CD14-positive monocyte (primary cell): ENCODE measurements around the gene DENND6B. TPM values are rescaled to one million over a fixed set of nuclear protein-coding genes. Genes with fewer than 3 reads are reported as not detected.

ENCODE experiments used
- DNase-seq, 3 donors: peaks; one replicate each; pipeline ENCODE4 v3.0.0-alpha.2; 2011 to 2022
- H2AFZ ChIP-seq: 2 replicates; pipeline ENCODE4 v1.6.0; 2012; ENCODE audit warnings: mild to moderate bottlenecking, low read depth, low read length, inconsistent platforms; ENCODE audit not compliant: insufficient read depth, poor library complexity, severe bottlenecking
- H3K27ac ChIP-seq, 2 donors: 1 replicate in 1 of 2; 2 replicates in 1 of 2; pipeline ENCODE4 v1.5.1; 2012 to 2013; ENCODE audit warnings: low read length in 2 of 2, control low read depth in 1 of 2, inconsistent platforms in 1 of 2, low read depth in 1 of 2, mild to moderate bottlenecking in 1 of 2
- H3K27me3 ChIP-seq, 2 donors: one replicate each; pipeline versions ENCODE4 v1.6.0 to v1.6.1; 2011 to 2013; ENCODE audit warnings: low read length in 2 of 2; ENCODE audit not compliant: control insufficient read depth in 2 of 2, insufficient read depth in 2 of 2
- H3K36me3 ChIP-seq, 2 donors: replicated peaks in 1 of 2; 1 replicate in 1 of 2; 2 replicates in 1 of 2; pipeline versions ENCODE4 v1.5.1 to v1.6.1; 2012 to 2013; ENCODE audit warnings: low read length in 2 of 2, control low read depth in 1 of 2, inconsistent platforms in 1 of 2, mild to moderate bottlenecking in 1 of 2; ENCODE audit not compliant: insufficient read depth in 2 of 2, control insufficient read depth in 1 of 2
- H3K4me1 ChIP-seq, 2 donors: 1 replicate in 1 of 2; 2 replicates in 1 of 2; pipeline versions ENCODE4 v1.5.1 to v1.6.1; 2012 to 2013; ENCODE audit warnings: low read length in 2 of 2, control low read depth in 1 of 2, inconsistent platforms in 1 of 2, mild to moderate bottlenecking in 1 of 2, moderate library complexity in 1 of 2; ENCODE audit not compliant: insufficient read depth in 2 of 2, control insufficient read depth in 1 of 2
- H3K4me2 ChIP-seq: replicated peaks from 2 replicates; pipeline ENCODE3; 2012; ENCODE audit warnings: low read length, moderate library complexity, mild to moderate bottlenecking; ENCODE audit not compliant: poor library complexity, severe bottlenecking; ENCODE audit errors: extremely low read depth
- H3K4me3 ChIP-seq, 3 experiments: fragments of 200-600 bp in 1 of 3; sonication (generic) in 1 of 3; replicated peaks in 1 of 3; 1 replicate in 2 of 3; 2 replicates in 1 of 3; pipeline ENCODE4 v1.5.1; 2011 to 2013; ENCODE audit warnings: low read length in 3 of 3, mild to moderate bottlenecking in 3 of 3, control low read depth in 2 of 3, low read depth in 2 of 3, inconsistent platforms in 1 of 3, moderate library complexity in 1 of 3
- H3K79me2 ChIP-seq: 2 replicates; pipeline ENCODE4 v1.6.0; 2012; ENCODE audit warnings: mild to moderate bottlenecking, control low read depth, inconsistent platforms, low read length, moderate library complexity; ENCODE audit not compliant: insufficient read depth
- H3K9ac ChIP-seq: 2 replicates; pipeline ENCODE4 v1.6.0; 2017; ENCODE audit warnings: low read length, mild to moderate bottlenecking; ENCODE audit not compliant: insufficient read depth, poor library complexity, severe bottlenecking
- H3K9me3 ChIP-seq, 2 donors: replicated peaks in 1 of 2; 1 replicate in 1 of 2; 2 replicates in 1 of 2; pipeline versions ENCODE4 v1.5.1 to v1.6.1; 2012 to 2013; ENCODE audit warnings: low read length in 2 of 2, control low read depth in 1 of 2; ENCODE audit not compliant: control insufficient read depth in 1 of 2, insufficient read depth in 1 of 2
- H4K20me1 ChIP-seq: 2 replicates; pipeline ENCODE4 v1.6.0; 2012; ENCODE audit warnings: mild to moderate bottlenecking, low read length, control low read depth, moderate library complexity; ENCODE audit not compliant: insufficient read depth
- H3K27ac Mint-ChIP-seq, 7 donors: one replicate each; pipeline ENCODE4 v1.8.0; 2020; ENCODE audit warnings: mild to moderate bottlenecking in 7 of 7, mixed read lengths in 7 of 7, moderate library complexity in 6 of 7, inconsistent platforms in 2 of 7
- H3K27me3 Mint-ChIP-seq, 3 donors: one replicate each; pipeline ENCODE4 v1.8.0; 2021 to 2022; ENCODE audit warnings: low read depth in 3 of 3, mild to moderate bottlenecking in 3 of 3, mixed read lengths in 3 of 3, moderate library complexity in 3 of 3, inconsistent platforms in 1 of 3
- H3K36me3 Mint-ChIP-seq, 2 donors: one replicate each; pipeline ENCODE4 v1.8.0; 2020; ENCODE audit warnings: mixed read lengths in 2 of 2, inconsistent platforms in 1 of 2, mild to moderate bottlenecking in 1 of 2
- H3K4me1 Mint-ChIP-seq: one replicate; pipeline ENCODE4 v1.8.0; 2020; ENCODE audit warnings: mild to moderate bottlenecking, mixed read lengths
- H3K4me3 Mint-ChIP-seq, 2 donors: one replicate each; pipeline ENCODE4 v1.8.0; 2020; ENCODE audit warnings: mild to moderate bottlenecking in 2 of 2, mixed read lengths in 2 of 2, moderate library complexity in 1 of 2
- H3K9me3 Mint-ChIP-seq, 7 donors: one replicate each; pipeline ENCODE4 v1.8.0; 2020 to 2022; ENCODE audit warnings: mixed read lengths in 7 of 7, mild to moderate bottlenecking in 6 of 7, moderate library complexity in 6 of 7, inconsistent platforms in 2 of 7
- CTCF ChIP-seq: fragments of 200-600 bp; IDR thresholded peaks from one replicate; pipeline ENCODE4 v1.8.0; 2022; ENCODE audit warnings: antibody characterized with exemption, mild to moderate bottlenecking
- WGBS: methylation state at CpG from one replicate; pipeline ENCODE4 v1.1.5; 2013; ENCODE audit warnings: missing lambda C conversion rate; ENCODE audit not compliant: insufficient coverage; 5-methylcytosine and 5-hydroxymethylcytosine counted together
- intact Hi-C, 2 donors: fragments of 100-400 bp; cut with micrococcal nuclease; formaldehyde crosslinking; loops; one replicate each; pipeline versions ENCODE4 v1.15.0 to v1.15.1; 2023
- polyA plus RNA-seq, 3 donors: library from polyadenylated mRNA; depleted of rRNA in 1 of 3; unstranded in 2 of 3; stranded (reverse) in 1 of 3; fragments of 300-500 nt in 2 of 3; fragments of >200 nt in 1 of 3; fragmentation: Illumina TruSeq in 2 of 3; gene quantifications; 1 replicate in 2 of 3; 2 replicates in 1 of 3; pipeline ENCODE4 v1.2.3, GENCODE V29; 2012 to 2021

DENND6B gene
- polyA plus RNA-seq, 3 donors = 1.7 to 10.6 (median 2.1) TPM

- no peak overlapping the region for H3K4me2 ChIP-seq
- intact Hi-C loops = loop anchor here in 1 of 2 donors (10.0 kb wide), 1 partner anchor 137 kb away; no protein-coding TSS in a partner anchor
- peaks cover 0 to 2% (median 0%) of the 10 kb centered on the region in 7 donors for H3K9me3 Mint-ChIP-seq
- H3K36me3 Mint-ChIP-seq = peaks cover 32 to 52% of the 10 kb centered on the region in 2 donors
- H3K4me1 Mint-ChIP-seq = peaks cover 4% of the 10 kb centered on the region
- no peaks in the 10 kb centered on the region for H3K27me3 ChIP-seq
- H3K79me2 ChIP-seq = peaks cover 84% of the 10 kb centered on the region
- no peak overlapping the region for H2AFZ ChIP-seq
- no peak overlapping the region for H3K9ac ChIP-seq
- H4K20me1 ChIP-seq = peaks cover 90% of the 10 kb centered on the region
- WGBS = 92% methylated on average over 3 of the region's 10 CpGs
- no peaks in the 10 kb centered on the region for H3K9me3 ChIP-seq
- no peak for TF ChIP-seq CTCF
- no peaks in the 10 kb centered on the region for H3K4me1 ChIP-seq
- H3K27ac ChIP-seq = no peak overlapping the region
- no peak for DNase-seq
- H3K4me3 Mint-ChIP-seq = no peak overlapping the region
- peaks cover 20 to 47% of the 10 kb centered on the region in 2 donors for H3K36me3 ChIP-seq
- no peaks in the 10 kb centered on the region for H3K27me3 Mint-ChIP-seq
- H3K27ac Mint-ChIP-seq = no peak overlapping the region
- no peak overlapping the region for H3K4me3 ChIP-seq
These were observed 30.9 kb upstream of the DENND6B start for GRCh38 chr22:50357756-50358155.

GRCh38 chr22:50357222-50357621, 30.4 kb upstream of the DENND6B start:
- no peaks in the 10 kb centered on the region for H3K27me3 Mint-ChIP-seq
- WGBS = no CpG with 5 or more reads among the region's 1 CpG
- peaks cover 21 to 48% of the 10 kb centered on the region in 2 donors for H3K36me3 ChIP-seq
- H3K27me3 ChIP-seq = no peaks in the 10 kb centered on the region
- H4K20me1 ChIP-seq = peaks cover 90% of the 10 kb centered on the region
- H2AFZ ChIP-seq = no peak overlapping the region
- intact Hi-C loops = loop anchor here in 1 of 2 donors (10.0 kb wide), 1 partner anchor 138 kb away; no protein-coding TSS in a partner anchor
- peaks cover 3% of the 10 kb centered on the region for H3K4me1 Mint-ChIP-seq
- peaks cover 0 to 2% (median 0%) of the 10 kb centered on the region in 7 donors for H3K9me3 Mint-ChIP-seq
- H3K79me2 ChIP-seq = peaks cover 83% of the 10 kb centered on the region
- H3K36me3 Mint-ChIP-seq = peaks cover 36 to 54% of the 10 kb centered on the region in 2 donors
- peak overlapping the region in 1 of 7 donors; percentile 78 for H3K27ac Mint-ChIP-seq
- no peaks in the 10 kb centered on the region for H3K9me3 ChIP-seq
- H3K27ac ChIP-seq = no peak overlapping the region
- H3K4me2 ChIP-seq = no peak overlapping the region
- no peaks in the 10 kb centered on the region for H3K4me1 ChIP-seq
- no peak overlapping the region for H3K4me3 ChIP-seq
- H3K9ac ChIP-seq = no peak overlapping the region
- no peak for TF ChIP-seq CTCF
- H3K4me3 Mint-ChIP-seq = no peak overlapping the region
- no peak for DNase-seq
